GM10266 (cell line): ENCODE results near the gene KIF2C.

Experiments
- DNase-seq: peaks from one replicate; pipeline ENCODE4 v3.0.0; 2012; ENCODE audit errors: extremely low spot score
- TF ChIP-seq, protein P1 (sequence below): IDR thresholded peaks from 2 replicates; pipeline ENCODE4 v1.5.1; 2012; ENCODE audit warnings: mild to moderate bottlenecking, low read depth; ENCODE audit not compliant: control insufficient read depth, insufficient read depth; ENCODE audit errors: missing control alignments

Gene KIF2C

DNA sequence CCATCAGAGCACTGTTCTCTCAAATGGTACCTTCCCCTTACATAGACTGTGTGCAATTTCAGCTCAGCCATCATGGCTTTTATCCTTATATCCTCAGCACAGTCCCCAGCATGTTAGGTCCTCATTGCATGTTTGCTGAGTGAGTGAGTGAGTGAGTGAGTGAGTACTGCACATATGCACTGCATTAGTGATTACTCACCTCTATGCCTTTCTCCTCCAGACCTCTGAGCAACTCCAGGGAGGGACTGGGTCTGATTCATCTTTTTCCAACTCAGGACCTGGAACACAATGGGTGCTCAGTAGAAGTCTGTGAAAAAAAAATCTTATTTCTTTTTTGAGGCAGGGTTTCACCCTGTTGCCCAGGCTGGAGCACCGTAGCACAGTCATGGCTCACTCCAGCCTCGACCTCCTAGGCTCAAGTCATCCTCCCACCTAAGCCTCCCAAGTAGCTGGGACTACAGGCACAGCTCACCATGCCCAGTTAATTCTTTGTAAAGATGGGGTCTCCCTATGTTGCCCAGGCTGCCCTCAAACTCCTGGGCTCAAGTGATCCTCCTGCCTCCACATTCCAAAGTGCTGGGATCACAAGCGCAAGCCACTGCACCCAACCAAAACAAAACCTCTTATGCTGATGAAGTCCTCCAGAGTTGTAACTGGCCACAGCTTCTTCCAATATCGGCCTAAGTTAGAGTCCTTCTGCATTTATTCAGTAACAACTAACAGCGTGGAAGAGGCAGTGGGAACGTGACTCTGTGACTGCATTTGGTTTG, 32.3 kb upstream of the KIF2C start:
- no peak for DNase-seq
- TF ChIP-seq, protein P1, sequence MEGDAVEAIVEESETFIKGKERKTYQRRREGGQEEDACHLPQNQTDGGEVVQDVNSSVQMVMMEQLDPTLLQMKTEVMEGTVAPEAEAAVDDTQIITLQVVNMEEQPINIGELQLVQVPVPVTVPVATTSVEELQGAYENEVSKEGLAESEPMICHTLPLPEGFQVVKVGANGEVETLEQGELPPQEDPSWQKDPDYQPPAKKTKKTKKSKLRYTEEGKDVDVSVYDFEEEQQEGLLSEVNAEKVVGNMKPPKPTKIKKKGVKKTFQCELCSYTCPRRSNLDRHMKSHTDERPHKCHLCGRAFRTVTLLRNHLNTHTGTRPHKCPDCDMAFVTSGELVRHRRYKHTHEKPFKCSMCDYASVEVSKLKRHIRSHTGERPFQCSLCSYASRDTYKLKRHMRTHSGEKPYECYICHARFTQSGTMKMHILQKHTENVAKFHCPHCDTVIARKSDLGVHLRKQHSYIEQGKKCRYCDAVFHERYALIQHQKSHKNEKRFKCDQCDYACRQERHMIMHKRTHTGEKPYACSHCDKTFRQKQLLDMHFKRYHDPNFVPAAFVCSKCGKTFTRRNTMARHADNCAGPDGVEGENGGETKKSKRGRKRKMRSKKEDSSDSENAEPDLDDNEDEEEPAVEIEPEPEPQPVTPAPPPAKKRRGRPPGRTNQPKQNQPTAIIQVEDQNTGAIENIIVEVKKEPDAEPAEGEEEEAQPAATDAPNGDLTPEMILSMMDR = no peak

DNA sequence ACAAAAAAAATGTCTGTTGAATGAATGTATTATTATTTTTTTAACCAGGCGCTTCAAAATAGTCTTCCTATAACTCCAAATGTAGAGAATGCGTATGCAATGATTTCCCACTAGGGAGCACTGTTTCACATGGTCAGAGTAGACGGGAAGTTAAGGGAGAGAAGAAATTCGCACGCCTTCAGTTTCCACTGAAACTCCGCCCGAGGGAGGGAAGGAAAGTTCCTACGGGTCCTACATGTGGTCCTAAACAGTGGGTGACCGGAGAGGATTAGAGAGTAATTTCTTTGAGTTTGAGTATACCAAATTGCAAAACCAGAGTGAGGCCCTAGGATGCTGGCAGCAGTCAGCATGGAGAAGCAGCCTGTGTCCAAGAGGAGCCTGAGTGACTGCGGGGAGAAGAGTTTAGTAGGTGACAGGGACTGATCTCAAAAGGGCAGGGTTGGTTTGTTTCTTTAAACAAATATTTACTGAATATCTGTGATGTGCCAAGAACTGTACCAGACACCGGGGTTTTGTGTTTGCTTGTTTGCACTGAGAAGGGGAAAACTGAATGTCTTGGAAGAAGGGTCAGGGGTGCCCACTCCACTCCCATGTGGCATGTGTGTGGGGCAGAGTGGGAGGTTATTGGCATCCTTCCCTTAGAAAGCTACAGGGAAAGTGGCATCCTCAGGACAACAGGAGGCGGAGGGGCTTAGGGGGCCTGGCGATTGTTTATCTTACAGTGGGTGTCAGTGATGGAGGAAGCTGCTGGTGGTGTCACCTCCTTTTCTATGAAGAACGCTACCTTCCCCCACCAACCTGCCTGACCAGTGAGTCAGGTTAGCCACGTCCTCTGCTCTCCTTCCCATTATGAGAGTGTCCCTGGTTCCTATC, 31.4 kb upstream of the KIF2C start:
- DNase-seq = no peak
- TF ChIP-seq, protein P1 = peak; percentile 62

DNA sequence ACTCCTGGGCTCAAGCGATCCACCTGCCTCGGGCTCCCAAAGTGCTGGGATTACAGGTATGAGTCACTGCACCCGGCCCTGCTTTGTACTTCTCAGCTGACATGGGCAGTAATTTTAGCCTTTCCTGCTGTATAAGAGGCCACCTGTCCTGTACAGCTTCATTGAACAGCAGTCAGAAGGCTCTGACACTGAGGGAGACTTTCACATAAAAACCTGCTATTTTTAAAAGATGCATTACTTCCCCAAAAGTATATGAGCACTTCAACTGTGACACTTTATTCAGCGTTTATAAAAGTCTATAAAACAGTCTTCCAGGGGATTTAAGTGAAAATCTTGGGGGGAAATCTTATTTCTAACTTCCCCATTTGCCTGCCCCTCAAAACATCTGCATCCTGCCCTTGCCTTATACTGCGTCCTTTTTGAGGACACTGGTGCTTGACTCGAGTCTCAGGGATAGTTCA, 26.3 kb upstream of the KIF2C start:
- no peak for DNase-seq
- TF ChIP-seq, protein P1 = no peak

DNA sequence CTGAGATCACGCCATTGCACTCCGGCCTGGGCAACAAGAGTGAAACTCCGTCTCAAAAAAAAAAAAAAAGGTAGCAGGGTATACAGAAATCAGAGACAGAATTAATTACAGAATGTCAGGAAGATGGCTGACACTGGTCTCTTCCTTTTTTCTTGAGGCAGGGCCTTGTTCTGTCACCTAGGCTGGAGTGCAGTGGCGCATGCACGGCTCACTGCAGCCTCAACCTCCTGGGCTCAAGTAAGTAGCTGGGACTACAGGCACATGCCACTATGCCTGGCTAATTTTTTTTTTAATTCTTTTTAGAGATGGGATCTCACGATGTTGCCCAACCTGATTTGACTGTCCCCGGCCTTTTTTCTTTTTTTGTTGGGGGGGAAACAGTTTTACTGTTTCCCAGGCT, 25.1 kb upstream of the KIF2C start:
- no peak for DNase-seq
- TF ChIP-seq, protein P1 = no peak

DNA sequence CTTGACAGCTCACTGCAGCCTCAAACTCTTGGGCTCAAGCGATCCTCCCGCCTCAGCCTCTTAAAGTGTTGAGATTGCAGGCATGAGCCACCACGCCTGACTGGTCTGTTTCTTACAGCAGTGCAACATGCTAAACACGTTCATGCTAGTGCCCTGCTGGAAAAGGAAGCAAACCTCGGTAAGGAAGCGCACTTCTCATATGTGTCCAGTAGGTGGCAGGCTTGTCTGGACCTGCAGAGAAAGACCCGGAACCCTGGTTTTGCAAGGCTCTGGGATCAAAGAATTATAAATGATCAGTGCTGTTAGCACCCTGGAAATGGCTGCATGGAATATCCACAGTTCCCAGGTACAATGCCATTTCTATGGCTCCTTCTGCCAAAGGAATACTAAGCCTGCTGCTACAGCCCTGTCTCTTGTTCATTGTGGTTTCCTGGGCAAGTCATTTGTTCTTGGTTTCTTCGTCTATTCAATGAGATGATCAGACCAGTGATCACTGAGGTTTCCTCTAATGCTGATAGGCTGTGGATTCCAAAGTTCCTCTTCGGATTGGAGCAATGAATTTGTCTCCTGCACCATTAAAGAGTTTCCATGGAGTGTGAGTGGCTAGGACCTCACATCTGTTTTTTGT, 24.6 kb upstream of the KIF2C start:
- peak; percentile 76 for DNase-seq
- TF ChIP-seq, protein P1 = peak; percentile 94

DNA sequence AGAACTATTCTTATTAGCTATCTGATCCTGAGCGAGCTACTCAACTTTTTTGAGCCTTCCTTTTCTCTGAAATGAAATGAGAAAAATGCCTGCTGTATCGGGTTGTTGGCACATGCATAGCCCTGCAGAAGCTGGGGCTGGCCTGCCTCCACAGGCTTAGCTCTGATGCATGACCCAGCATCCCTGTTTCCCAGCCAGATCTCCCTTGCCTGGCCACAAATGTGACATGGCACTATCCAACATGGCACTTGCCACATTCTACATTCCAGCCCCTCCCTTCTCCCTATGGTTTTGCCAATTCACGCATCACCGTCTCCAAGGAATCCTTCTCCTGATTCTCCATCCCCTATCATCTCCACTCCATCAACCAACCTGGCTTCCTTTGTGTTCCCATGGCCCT, 22.5 kb upstream of the KIF2C start:
- DNase-seq = no peak
- TF ChIP-seq, protein P1 = no peak
